Natural killer cell (primary cell): ENCODE results near the gene DDOST. TPM values are rescaled to one million over a fixed set of nuclear protein-coding genes. Genes with fewer than 3 reads are reported as not detected.

Experiments used
- ATAC-seq, 3 donors: fragments of 150-1000 bp in 2 of 3; fragments of 200-7000 bp in 1 of 3; cut with Tn5 transposase; 1 replicate in 1 of 3; 2 replicates in 2 of 3; pipeline ENCODE4 v1.10.0; 2021; ENCODE audit warnings: mild to moderate bottlenecking in 2 of 3, moderate library complexity in 2 of 3
- DNase-seq, 2 donors: peaks; one replicate each; pipeline versions ENCODE4 v3.0.0 to v3.0.0-alpha.2; 2013 to 2021; ENCODE audit warnings: mixed read lengths in 1 of 2
- H3K27ac ChIP-seq: one replicate; pipeline ENCODE4 v1.5.1; 2013; ENCODE audit warnings: mild to moderate bottlenecking, low read length
- H3K27me3 ChIP-seq: one replicate; pipeline ENCODE4 v1.6.1; 2013; ENCODE audit warnings: low read length; ENCODE audit not compliant: control insufficient read depth, insufficient read depth
- H3K36me3 ChIP-seq: one replicate; pipeline ENCODE4 v1.6.1; 2013; ENCODE audit warnings: low read length; ENCODE audit not compliant: control insufficient read depth, insufficient read depth
- H3K4me1 ChIP-seq: one replicate; pipeline ENCODE4 v1.6.1; 2013; ENCODE audit warnings: low read length; ENCODE audit not compliant: control insufficient read depth, insufficient read depth
- H3K4me3 ChIP-seq: one replicate; pipeline ENCODE4 v1.5.1; 2013; ENCODE audit warnings: low read length
- H3K9me3 ChIP-seq: one replicate; pipeline ENCODE4 v1.6.1; 2013; ENCODE audit warnings: low read length; ENCODE audit not compliant: control insufficient read depth, insufficient read depth
- H3K27ac Mint-ChIP-seq, 2 donors: one replicate each; pipeline ENCODE4 v1.8.0; 2022; ENCODE audit warnings: mild to moderate bottlenecking in 2 of 2, mixed read lengths in 2 of 2, moderate library complexity in 1 of 2
- H3K27me3 Mint-ChIP-seq, 2 donors: one replicate each; pipeline ENCODE4 v1.8.0; 2022; ENCODE audit warnings: low read depth in 2 of 2, mixed read lengths in 2 of 2
- H3K36me3 Mint-ChIP-seq: one replicate; pipeline ENCODE4 v1.8.0; 2022; ENCODE audit warnings: mixed read lengths
- H3K4me1 Mint-ChIP-seq, 2 donors: one replicate each; pipeline ENCODE4 v1.8.0; 2022; ENCODE audit warnings: mixed read lengths in 2 of 2
- H3K4me3 Mint-ChIP-seq: one replicate; pipeline ENCODE4 v1.8.0; 2022; ENCODE audit warnings: mild to moderate bottlenecking, moderate library complexity, mixed read lengths
- H3K9me3 Mint-ChIP-seq, 2 donors: one replicate each; pipeline ENCODE4 v1.8.0; 2022; ENCODE audit warnings: mixed read lengths in 2 of 2
- CTCF ChIP-seq: fragments of 200-600 bp; IDR thresholded peaks from one replicate; pipeline ENCODE4 v1.8.0; 2022; ENCODE audit warnings: antibody characterized with exemption
- WGBS: methylation state at CpG from one replicate; pipeline ENCODE4 v1.1.7; 2013; ENCODE audit warnings: missing lambda C conversion rate; ENCODE audit not compliant: insufficient coverage; 5-methylcytosine and 5-hydroxymethylcytosine counted together
- intact Hi-C: fragments of 100-400 bp; cut with micrococcal nuclease; formaldehyde crosslinking; loops from one replicate; pipeline ENCODE4 v1.14.2; 2022
- total RNA-seq, 4 donors: library from RNA; stranded (reverse); fragments of 120-200 nt in 1 of 4; gene quantifications; one replicate each; pipeline versions ENCODE4 v1.2.3 to v1.2.4, GENCODE V29; 2013 to 2022

The DDOST gene
- total RNA-seq, 3 donors from 2014 or later (not counting 1 experiment from before 2014, with no cell fraction given) = 137 to 158 (median 153) TPM

GRCh38 chr1:20704390-20705202 lies 43.4 kb upstream of the DDOST start:
- H3K36me3 Mint-ChIP-seq = no peaks in the 10 kb centered on the region

GRCh38 chr1:20703124-20703756 lies 42.1 kb upstream of the DDOST start:
- 90% methylated on average over 4 of the region's 4 CpGs for WGBS
- TF ChIP-seq CTCF = no peak
- Mint-ChIP-seq H3K4me1 (no peaks in the 10 kb centered on the region), H3K27ac (no peak overlapping the region), H3K9me3 (no peaks in the 10 kb centered on the region), H3K4me3 (no peak overlapping the region), H3K36me3 (no peaks in the 10 kb centered on the region), H3K27me3 (peaks cover 0 to 3% of the 10 kb centered on the region in 2 donors)
- H3K4me1 ChIP-seq = no peaks in the 10 kb centered on the region
- no peak overlapping the region for H3K27ac ChIP-seq
- ATAC-seq (no peak), DNase-seq (no peak)
- no peaks in the 10 kb centered on the region for H3K36me3 ChIP-seq
- H3K9me3 ChIP-seq = no peaks in the 10 kb centered on the region
- intact Hi-C loops = no loop called here
- no peak overlapping the region for H3K4me3 ChIP-seq
- H3K27me3 ChIP-seq = no peaks in the 10 kb centered on the region

More at GRCh38 chr1:20704390-20705202, 43.4 kb upstream of the DDOST start:
- no peaks in the 10 kb centered on the region for H3K27me3 ChIP-seq
- H3K4me3 Mint-ChIP-seq = no peak overlapping the region
- H3K36me3 ChIP-seq = no peaks in the 10 kb centered on the region
- H3K9me3 ChIP-seq = no peaks in the 10 kb centered on the region
- WGBS = 95% methylated on average over 41 of the region's 41 CpGs
- H3K4me1 ChIP-seq = no peaks in the 10 kb centered on the region
- H3K27me3 Mint-ChIP-seq = peaks cover 0 to 3% of the 10 kb centered on the region in 2 donors
- DNase-seq (no peak), ATAC-seq (no peak)
- H3K4me1 Mint-ChIP-seq = no peaks in the 10 kb centered on the region
- intact Hi-C loops = no loop called here
- H3K9me3 Mint-ChIP-seq = no peaks in the 10 kb centered on the region
- H3K27ac Mint-ChIP-seq = no peak overlapping the region
- no peak overlapping the region for H3K4me3 ChIP-seq
- TF ChIP-seq CTCF = no peak
- H3K27ac ChIP-seq = no peak overlapping the region

- H3K9me3 Mint-ChIP-seq = no peaks in the 10 kb centered on the region
- WGBS = 92% methylated on average over 1 of the region's 1 CpG
- no peak for ATAC-seq
- no peak overlapping the region for H3K27ac ChIP-seq
- no peak overlapping the region for H3K27ac Mint-ChIP-seq
- no peaks in the 10 kb centered on the region for H3K9me3 ChIP-seq
- H3K4me1 ChIP-seq = no peaks in the 10 kb centered on the region
- no peak for DNase-seq
- intact Hi-C loops = no loop called here
- no peak overlapping the region for H3K4me3 Mint-ChIP-seq
- no peaks in the 10 kb centered on the region for H3K27me3 ChIP-seq
- no peaks in the 10 kb centered on the region for H3K36me3 ChIP-seq
- H3K27me3 Mint-ChIP-seq = peaks cover 0 to 3% of the 10 kb centered on the region in 2 donors
- no peaks in the 10 kb centered on the region for H3K36me3 Mint-ChIP-seq
- no peak overlapping the region for H3K4me3 ChIP-seq
- H3K4me1 Mint-ChIP-seq = no peaks in the 10 kb centered on the region
- TF ChIP-seq CTCF = no peak
Observed at GRCh38 chr1:20702416-20702815, 41.2 kb upstream of the DDOST start.
